Spleen (tissue), 11 donors: Measurements from ENCODE around the gene SLC5A6. TPM values are rescaled to one million over a fixed set of nuclear protein-coding genes. Genes with fewer than 3 reads are reported as not detected.

ENCODE experiments used
- DNase-seq: peaks from one replicate; pipeline ENCODE4 v3.0.0-alpha.2; 2020
- H3K27ac ChIP-seq, 8 donors: fragments of 200-600 bp; sonication (generic) in 7 of 8; 1 replicate in 4 of 8; 2 replicates in 4 of 8; pipeline versions ENCODE4 v1.5.0 to v1.8.0; 2016 to 2021; ENCODE audit warnings: inconsistent platforms in 4 of 8, mild to moderate bottlenecking in 4 of 8, moderate library complexity in 1 of 8
- H3K27me3 ChIP-seq, 7 donors: fragments of 200-600 bp; sonication (generic) in 6 of 7; replicated peaks in 1 of 7; 1 replicate in 4 of 7; 2 replicates in 3 of 7; pipeline versions ENCODE4 v1.5.0 to v1.8.0; 2016 to 2021; ENCODE audit warnings: inconsistent platforms in 3 of 7, mild to moderate bottlenecking in 1 of 7
- H3K36me3 ChIP-seq, 6 donors: fragments of 200-600 bp; sonication (generic) in 5 of 6; 1 replicate in 4 of 6; 2 replicates in 2 of 6; pipeline versions ENCODE4 v1.5.0 to v1.8.0; 2016 to 2021; ENCODE audit warnings: inconsistent platforms in 2 of 6
- H3K4me1 ChIP-seq, 6 donors: fragments of 200-600 bp; sonication (generic) in 5 of 6; 1 replicate in 3 of 6; 2 replicates in 3 of 6; pipeline versions ENCODE4 v1.5.0 to v1.8.0; 2016 to 2021; ENCODE audit warnings: inconsistent platforms in 3 of 6
- H3K4me3 ChIP-seq, 8 donors: fragments of 200-600 bp; sonication (generic) in 7 of 8; 1 replicate in 4 of 8; 2 replicates in 4 of 8; pipeline versions ENCODE4 v1.5.0 to v1.8.0; 2016 to 2021; ENCODE audit warnings: inconsistent platforms in 4 of 8, mild to moderate bottlenecking in 4 of 8, moderate library complexity in 2 of 8
- H3K9me3 ChIP-seq, 8 donors: fragments of 200-600 bp; sonication (generic) in 7 of 8; 1 replicate in 4 of 8; 2 replicates in 4 of 8; pipeline versions ENCODE4 v1.5.0 to v1.8.0; 2016 to 2021; ENCODE audit warnings: inconsistent platforms in 4 of 8
- POLR2A ChIP-seq, 3 donors: fragments of 450-650 bp; IDR thresholded peaks; one replicate each; pipeline ENCODE4 v1.5.1; 2017; ENCODE audit warnings: antibody characterized with exemption in 3 of 3, mild to moderate bottlenecking in 1 of 3
- POLR2AphosphoS5 ChIP-seq, 3 donors: sonication (generic); formaldehyde crosslinking; IDR thresholded peaks; one replicate each; pipeline ENCODE4 v1.5.1; 2017; ENCODE audit warnings: antibody characterized with exemption in 3 of 3
- WGBS, 5 donors: extraction: QIAGEN DNeasy Blood & Tissue Kit in 3 of 5; methylation state at CpG; one replicate each; pipeline versions ENCODE4 v1.1.5 to v1.1.7; 2013 to 2018; 5-methylcytosine and 5-hydroxymethylcytosine counted together
- intact Hi-C: fragments of 100-400 bp; cut with DNase I; formaldehyde crosslinking; loops from one replicate; pipeline ENCODE4 v1.15.0; 2023; ENCODE audit warnings: low total_unique reads
- polyA plus RNA-seq, 3 donors: library from polyadenylated mRNA; stranded (reverse); fragments of 200-250 nt; gene quantifications; one replicate each; pipeline ENCODE4 v1.2.1, GENCODE V29; 2013
- total RNA-seq, 7 donors: library from RNA; depleted of rRNA in 3 of 7; stranded (reverse); fragments of >200 nt in 3 of 7; fragmentation: NEBNext Ultra II Directional in 4 of 7; extraction: Animal tissue kit (Norgen Biotek cat#: 25700) in 4 of 7; gene quantifications; one replicate each; pipeline versions ENCODE4 v1.1.0 to v1.2.1, GENCODE V29; 2016 to 2021
- TF ChIP-seq, protein P1 (sequence below), 11 experiments: fragments of 200-600 bp in 7 of 11; fragments of 450-650 bp in 4 of 11; sonication (generic) in 4 of 11; IDR thresholded peaks in 8 of 11; conservative IDR thresholded peaks in 3 of 11; 1 replicate in 7 of 11; 2 replicates in 4 of 11; pipeline versions ENCODE4 v1.4.0 to v1.8.0; 2016 to 2021; ENCODE audit warnings: antibody characterized with exemption in 11 of 11, inconsistent platforms in 4 of 11, mild to moderate bottlenecking in 1 of 11
- donor health status: healthy with polysubstance abuse.
- donor health status: DM: no; HTN: no; CAD: no; lungs with moderate emphysema.
- donor health status: DM: no; HTN: no; CAD: no.
- donor health status: Bipolar disorder and iron deficiency.
- donor health status: healthy.
- donor health status: DM: no; HTN: no; CAD: no.
- donor health status: DM: yes; HTN: yes; CAD: no.

SLC5A6 gene
- total and polyA plus RNA-seq, 10 donors, result 11.9 to 33.3 (median 22.7) TPM

GRCh38 chr2:27251766-27252165 is 39.7 kb upstream of the SLC5A6 start:
- H3K27me3 ChIP-seq, result peaks cover 0 to 46% (median 3%) of the 10 kb centered on the region in 7 donors
- H3K4me3 ChIP-seq, result no peak overlapping the region
- H3K27ac ChIP-seq, result no peak overlapping the region
- TF ChIP-seq POLR2AphosphoS5 (IDR thresholded peaks at IDR 0.05), result no peak
- TF ChIP-seq, protein P1, sequence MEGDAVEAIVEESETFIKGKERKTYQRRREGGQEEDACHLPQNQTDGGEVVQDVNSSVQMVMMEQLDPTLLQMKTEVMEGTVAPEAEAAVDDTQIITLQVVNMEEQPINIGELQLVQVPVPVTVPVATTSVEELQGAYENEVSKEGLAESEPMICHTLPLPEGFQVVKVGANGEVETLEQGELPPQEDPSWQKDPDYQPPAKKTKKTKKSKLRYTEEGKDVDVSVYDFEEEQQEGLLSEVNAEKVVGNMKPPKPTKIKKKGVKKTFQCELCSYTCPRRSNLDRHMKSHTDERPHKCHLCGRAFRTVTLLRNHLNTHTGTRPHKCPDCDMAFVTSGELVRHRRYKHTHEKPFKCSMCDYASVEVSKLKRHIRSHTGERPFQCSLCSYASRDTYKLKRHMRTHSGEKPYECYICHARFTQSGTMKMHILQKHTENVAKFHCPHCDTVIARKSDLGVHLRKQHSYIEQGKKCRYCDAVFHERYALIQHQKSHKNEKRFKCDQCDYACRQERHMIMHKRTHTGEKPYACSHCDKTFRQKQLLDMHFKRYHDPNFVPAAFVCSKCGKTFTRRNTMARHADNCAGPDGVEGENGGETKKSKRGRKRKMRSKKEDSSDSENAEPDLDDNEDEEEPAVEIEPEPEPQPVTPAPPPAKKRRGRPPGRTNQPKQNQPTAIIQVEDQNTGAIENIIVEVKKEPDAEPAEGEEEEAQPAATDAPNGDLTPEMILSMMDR (IDR thresholded peaks at IDR 0.05 in 8 of 11, conservative IDR thresholded peaks at IDR 0.05 in 3 of 11), result no peak
- no peak for TF ChIP-seq POLR2A (IDR thresholded peaks at IDR 0.05)
- no peaks in the 10 kb centered on the region for H3K36me3 ChIP-seq
- WGBS, 5 donors, result 74 to 86% (median 84%) methylated on average over 13 of the region's 13 CpGs
- intact Hi-C loops, result no loop called here
- DNase-seq, result no peak
- no peaks in the 10 kb centered on the region for H3K9me3 ChIP-seq
- H3K4me1 ChIP-seq, result peaks cover 4 to 15% (median 8%) of the 10 kb centered on the region in 6 donors

DNA sequence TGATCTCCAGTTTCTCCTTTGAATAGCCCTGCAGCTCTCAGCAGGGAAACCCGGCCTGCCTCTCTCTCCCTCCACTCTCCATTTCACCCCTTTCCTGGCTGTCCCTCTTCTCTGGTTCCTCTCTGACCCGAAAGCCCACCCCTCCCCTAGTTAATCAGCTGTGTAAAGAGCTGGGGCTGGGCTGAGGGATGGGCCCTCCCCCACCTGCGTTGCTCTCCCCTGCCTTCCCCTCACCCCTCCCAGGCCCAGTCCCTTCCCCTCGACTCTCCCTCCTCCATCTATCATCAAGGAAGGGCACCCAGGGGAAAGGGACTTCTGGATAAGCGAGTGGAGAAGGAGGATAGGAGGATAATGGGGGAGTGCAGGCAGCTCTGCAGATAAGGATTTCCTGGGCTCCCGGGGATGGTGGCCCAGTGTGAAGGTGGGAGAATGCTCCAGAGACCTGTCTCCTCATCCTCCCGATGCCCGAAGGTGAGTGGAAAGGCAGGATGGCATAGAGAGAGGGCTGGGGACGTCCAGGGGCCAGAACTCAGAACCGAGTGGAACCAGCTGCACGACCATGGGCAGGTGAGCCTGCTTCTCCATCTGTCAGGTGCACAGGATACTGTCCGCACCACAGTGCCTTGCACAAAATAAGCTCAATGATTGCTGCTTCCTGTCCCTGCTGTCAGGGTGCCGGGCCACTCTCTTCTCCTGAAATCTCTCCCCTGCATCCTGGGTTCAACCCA is 38.7 kb upstream of the SLC5A6 start:
- DNase-seq, result no peak
- Histone ChIP-seq H3K27ac (no peak overlapping the region), H3K36me3 (no peaks in the 10 kb centered on the region), H3K4me1 (peaks cover 4 to 15% (median 8%) of the 10 kb centered on the region in 6 donors), H3K4me3 (no peak overlapping the region), H3K27me3 (peaks cover 0 to 39% (median 3%) of the 10 kb centered on the region in 7 donors), H3K9me3 (no peaks in the 10 kb centered on the region)
- TF ChIP-seq, protein P1 (IDR thresholded peaks at IDR 0.05 in 8 of 11, conservative IDR thresholded peaks at IDR 0.05 in 3 of 11), result no peak
- TF ChIP-seq POLR2AphosphoS5 (IDR thresholded peaks at IDR 0.05) (no peak), POLR2A (IDR thresholded peaks at IDR 0.05) (no peak)
- intact Hi-C loops, result no loop called here
- 60 to 72% (median 65%) methylated on average over 13 of the region's 13 CpGs for WGBS, 5 donors

DNA sequence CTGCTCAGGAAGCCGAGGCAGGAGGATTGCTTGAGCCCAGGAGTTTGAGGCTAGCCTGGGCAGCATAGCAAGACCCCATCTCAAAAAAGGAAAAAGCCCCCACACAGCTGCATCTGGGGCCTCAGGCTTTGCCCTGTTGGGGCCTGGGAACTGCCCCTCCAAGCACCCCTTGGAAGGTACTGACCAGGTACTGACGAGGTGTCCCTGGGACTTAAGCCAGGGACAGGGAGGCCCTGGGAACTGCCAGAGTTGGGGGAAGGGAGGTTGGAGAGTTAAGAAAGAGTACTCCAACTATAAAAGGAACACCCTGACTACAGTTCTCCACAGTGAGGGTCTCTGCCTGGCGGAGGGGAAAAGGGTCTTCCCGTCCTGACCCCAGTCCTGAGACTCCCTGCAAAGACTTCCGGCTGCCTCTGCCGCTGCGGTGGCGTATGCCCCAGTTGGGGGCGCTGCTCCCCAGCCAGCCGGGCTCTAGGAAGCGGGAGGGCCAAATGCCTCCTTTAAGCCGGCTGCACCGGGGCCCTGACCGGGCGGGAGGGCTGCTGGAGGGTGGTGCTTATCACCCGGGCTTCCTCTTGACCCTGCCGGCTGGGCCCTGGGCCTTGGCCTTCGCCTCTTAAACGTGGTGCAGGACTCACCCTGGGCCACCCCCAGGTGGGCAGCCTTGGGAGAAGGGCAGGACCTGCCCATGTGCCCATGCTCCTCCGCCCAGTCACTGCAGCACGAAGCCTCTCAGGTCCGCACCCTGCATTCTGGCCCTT is 38.0 kb upstream of the SLC5A6 start:
- WGBS, 5 donors, result 18 to 25% (median 21%) methylated on average over 17 to 22 of the region's 22 CpGs
- TF ChIP-seq, protein P1 (IDR thresholded peaks at IDR 0.05 in 8 of 11, conservative IDR thresholded peaks at IDR 0.05 in 3 of 11), result peak; percentile 28 to 74 (median 64)
- TF ChIP-seq POLR2A (IDR thresholded peaks at IDR 0.05), result no peak
- TF ChIP-seq POLR2AphosphoS5 (IDR thresholded peaks at IDR 0.05), result peak; percentile 6 to 67 (median 40)
- no peak overlapping the region for H3K4me3 ChIP-seq
- intact Hi-C loops, result no loop called here
- H3K27ac ChIP-seq, result no peak overlapping the region
- H3K27me3 ChIP-seq, result peaks cover 0 to 35% (median 3%) of the 10 kb centered on the region in 7 donors
- peaks cover 4 to 13% (median 8%) of the 10 kb centered on the region in 6 donors for H3K4me1 ChIP-seq
- peaks cover 0 to under 1% (median 0%) of the 10 kb centered on the region in 6 donors for H3K36me3 ChIP-seq
- DNase-seq, result peak; percentile 85
- H3K9me3 ChIP-seq, result no peaks in the 10 kb centered on the region
